Lower leg skin (tissue), 3 donors: ENCODE results near the gene WFDC12.

Experiments used
- CTCF ChIP-seq, 3 donors: fragments of 450-650 bp; IDR thresholded peaks; one replicate each; pipeline ENCODE4 v1.5.1; 2016; ENCODE audit warnings: antibody characterized with exemption in 3 of 3, mild to moderate bottlenecking in 3 of 3, moderate library complexity in 2 of 3
- POLR2A ChIP-seq, 2 donors: fragments of 450-650 bp; IDR thresholded peaks; one replicate each; pipeline ENCODE4 v1.6.1; 2016 to 2017; ENCODE audit warnings: antibody characterized with exemption in 2 of 2, mild to moderate bottlenecking in 1 of 2, moderate library complexity in 1 of 2

- TF ChIP-seq CTCF (IDR thresholded peaks at IDR 0.05) (no peak), POLR2A (IDR thresholded peaks at IDR 0.05) (no peak)
Measured at GRCh38 chr20:45118028-45118427, 6.2 kb downstream of the WFDC12 start.
